ENCODE results near the gene PRICKLE2.

PRICKLE2 gene

DNA sequence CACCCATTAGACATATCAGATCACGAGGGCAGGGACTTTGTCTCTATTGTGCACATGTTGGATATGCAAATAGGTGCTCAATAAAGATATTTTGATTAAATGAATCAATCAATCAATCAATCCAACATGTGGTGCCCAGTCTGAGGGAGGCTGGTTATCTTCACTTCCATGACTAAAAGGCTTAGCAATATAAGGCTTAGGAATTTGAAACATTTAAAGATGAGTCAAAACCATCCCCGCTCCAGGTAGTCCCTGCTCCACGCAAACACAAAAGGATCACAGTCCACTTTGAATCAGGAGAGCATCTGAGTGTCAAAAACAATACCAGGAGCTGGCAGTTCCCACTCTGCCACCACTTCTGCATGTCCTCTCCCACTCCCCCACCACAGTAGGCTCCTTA lies 25.8 kb upstream of the PRICKLE2 start:
- DNase-seq (ENCODE audit: extremely low read depth in 1 of 2, low read depth in 1 of 2) = no peak

GRCh38 chr3:64247991-64248646 lies 22.9 kb upstream of the PRICKLE2 start:
- DNase-seq (ENCODE audit: extremely low read depth in 1 of 2, low read depth in 1 of 2) = no peak

- DNase-seq (ENCODE audit: extremely low read depth in 1 of 2, low read depth in 1 of 2) = no peak
These were observed 19.0 kb upstream of the PRICKLE2 start for GRCh38 chr3:64244011-64244942.

GRCh38 chr3:64242435-64242834 lies 17.2 kb upstream of the PRICKLE2 start:
- DNase-seq (ENCODE audit: extremely low read depth in 1 of 2, low read depth in 1 of 2) = no peak

DNA sequence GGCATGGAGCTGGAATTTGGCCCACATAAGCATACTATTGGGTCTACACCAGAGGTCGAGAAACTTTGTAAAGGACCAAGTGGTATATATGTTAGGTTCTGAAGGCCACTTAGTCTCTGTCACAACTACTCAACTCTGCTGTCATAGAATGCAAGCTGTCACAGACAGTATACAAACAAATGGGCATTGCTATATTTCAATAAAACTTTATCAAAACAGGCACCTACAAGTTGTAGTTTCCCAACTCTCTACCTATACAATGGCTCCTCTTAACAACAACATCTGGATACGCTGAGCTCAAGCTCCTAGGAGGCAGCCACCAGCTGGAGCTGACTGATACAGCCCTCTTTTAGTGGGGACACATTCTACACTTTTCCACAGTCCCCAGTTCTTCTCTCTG lies 15.7 kb upstream of the PRICKLE2 start:
- DNase-seq (ENCODE audit: extremely low read depth in 1 of 2, low read depth in 1 of 2) = no peak

DNA sequence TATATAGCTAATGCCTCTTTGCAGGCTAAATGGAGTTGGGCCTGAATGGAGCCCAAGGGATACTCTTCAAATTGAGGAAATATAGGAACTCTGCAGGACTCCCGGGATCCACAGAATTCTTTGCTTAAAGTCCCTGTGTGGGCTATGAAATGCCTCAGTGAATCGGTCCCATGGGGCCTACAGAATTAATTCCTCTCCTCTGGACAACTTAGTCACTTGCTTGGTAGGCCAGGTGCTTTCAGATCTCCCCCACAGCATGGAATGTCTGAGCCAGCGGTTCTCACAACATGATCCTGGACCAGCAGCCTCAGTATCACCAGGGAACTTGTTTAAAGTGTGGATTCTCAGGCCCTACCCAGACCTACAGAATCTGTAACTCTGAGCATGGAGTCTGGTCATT lies 15.1 kb upstream of the PRICKLE2 start:
- no peak for DNase-seq (ENCODE audit: extremely low read depth in 1 of 2, low read depth in 1 of 2)

DNA sequence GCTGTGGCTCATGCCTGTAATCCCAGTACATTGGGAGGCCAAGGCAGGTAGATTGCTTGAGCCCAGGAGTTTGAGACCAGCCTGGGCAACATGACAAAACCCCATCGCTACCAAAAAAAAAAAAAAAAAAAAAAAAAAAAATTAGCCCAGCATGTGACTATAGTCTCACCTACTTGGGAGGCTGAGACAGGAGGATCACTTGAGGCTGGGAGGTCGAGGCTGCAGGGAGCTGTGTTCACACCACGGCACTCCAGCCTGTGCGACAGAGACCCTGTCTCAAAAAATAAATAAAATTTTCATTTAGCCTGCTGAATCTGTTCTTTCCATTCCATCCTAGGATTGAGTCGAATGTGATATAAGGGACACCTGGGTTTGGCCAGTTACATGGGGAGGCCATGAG lies 14.6 kb upstream of the PRICKLE2 start:
- no peak for DNase-seq (ENCODE audit: extremely low read depth in 1 of 2, low read depth in 1 of 2)

- no peak for DNase-seq (ENCODE audit: extremely low read depth in 1 of 2, low read depth in 1 of 2)
These were observed 13.9 kb upstream of the PRICKLE2 start for GRCh38 chr3:64238971-64239667.

- DNase-seq (ENCODE audit: extremely low read depth in 1 of 2, low read depth in 1 of 2) = no peak
These were observed 11.8 kb upstream of the PRICKLE2 start for GRCh38 chr3:64237083-64237482.

DNA sequence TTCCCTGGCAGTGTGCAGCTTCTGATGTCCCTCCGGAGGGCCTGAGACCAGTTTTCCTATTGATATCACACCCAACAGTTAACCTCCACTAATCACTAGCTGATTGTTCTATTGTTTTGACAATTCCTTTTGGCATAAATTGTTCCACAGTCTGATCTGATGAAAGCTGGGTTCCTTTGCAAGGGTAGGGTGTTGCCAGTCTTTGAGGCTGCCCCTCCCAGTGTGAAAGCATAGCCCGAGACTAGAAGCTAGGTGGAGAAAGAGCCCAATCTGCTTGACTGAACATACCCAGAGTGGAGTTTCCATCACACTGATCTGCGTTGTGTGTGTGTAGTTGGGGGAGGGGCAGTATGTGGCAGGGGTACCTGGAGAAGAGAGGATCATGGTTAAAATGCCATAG lies 10.3 kb upstream of the PRICKLE2 start:
- DNase-seq (ENCODE audit: extremely low read depth in 1 of 2, low read depth in 1 of 2) = no peak

GRCh38 chr3:64234571-64234970 lies 9.3 kb upstream of the PRICKLE2 start:
- DNase-seq (ENCODE audit: extremely low read depth in 1 of 2, low read depth in 1 of 2) = no peak

GRCh38 chr3:64232821-64233220 lies 7.6 kb upstream of the PRICKLE2 start:
- DNase-seq (ENCODE audit: extremely low read depth in 1 of 2, low read depth in 1 of 2) = no peak

- no peak for DNase-seq (ENCODE audit: extremely low read depth in 1 of 2, low read depth in 1 of 2)
These were observed 4.6 kb upstream of the PRICKLE2 start for GRCh38 chr3:64229903-64230302.

- DNase-seq (ENCODE audit: extremely low read depth in 1 of 2, low read depth in 1 of 2) = no peak
These were observed 2.8 kb upstream of the PRICKLE2 start for GRCh38 chr3:64228110-64228509.

- no peak for DNase-seq (ENCODE audit: extremely low read depth in 1 of 2, low read depth in 1 of 2)
These were observed 1.5 kb upstream of the PRICKLE2 start for GRCh38 chr3:64226730-64227129.

DNA sequence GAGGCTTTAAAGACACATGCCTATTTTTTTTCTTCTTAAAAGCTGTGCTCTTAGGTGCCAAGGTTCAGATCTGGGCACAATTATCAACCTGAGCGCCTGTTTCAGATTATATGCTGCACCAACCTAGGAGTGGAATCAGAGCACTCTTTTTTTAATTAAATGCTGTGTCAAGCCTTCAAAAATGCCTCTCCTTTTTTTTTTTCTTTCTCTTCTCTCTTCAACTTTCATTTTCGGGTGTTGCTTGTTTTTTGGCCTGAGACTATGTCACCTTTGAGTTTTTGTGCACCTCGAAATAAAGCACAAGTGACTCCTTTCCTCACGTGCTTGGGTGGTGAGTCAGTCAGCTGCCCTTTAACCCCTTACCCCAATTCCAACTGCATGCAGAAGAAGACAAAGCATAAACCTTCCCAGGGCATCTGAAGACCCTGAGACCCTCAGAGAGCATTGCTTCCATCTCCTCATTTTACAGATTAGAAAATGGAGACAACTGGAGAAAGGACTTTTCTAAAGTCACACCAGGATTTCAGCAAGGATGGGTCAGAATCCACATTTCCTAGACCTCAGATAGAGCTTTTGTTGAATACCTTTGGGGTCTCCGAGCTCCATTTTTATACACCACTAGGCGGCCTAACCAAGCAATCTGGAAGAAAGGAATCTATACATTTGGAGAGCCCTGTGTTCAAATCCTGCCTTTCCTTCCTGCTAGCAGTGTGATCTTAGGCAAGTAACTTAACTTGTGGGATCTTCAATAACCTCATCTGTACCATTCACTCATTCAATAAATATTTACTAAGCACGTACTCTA lies 631 bp upstream of the PRICKLE2 start:
- DNase-seq (ENCODE audit: extremely low read depth in 1 of 2, low read depth in 1 of 2) = no peak

DNA sequence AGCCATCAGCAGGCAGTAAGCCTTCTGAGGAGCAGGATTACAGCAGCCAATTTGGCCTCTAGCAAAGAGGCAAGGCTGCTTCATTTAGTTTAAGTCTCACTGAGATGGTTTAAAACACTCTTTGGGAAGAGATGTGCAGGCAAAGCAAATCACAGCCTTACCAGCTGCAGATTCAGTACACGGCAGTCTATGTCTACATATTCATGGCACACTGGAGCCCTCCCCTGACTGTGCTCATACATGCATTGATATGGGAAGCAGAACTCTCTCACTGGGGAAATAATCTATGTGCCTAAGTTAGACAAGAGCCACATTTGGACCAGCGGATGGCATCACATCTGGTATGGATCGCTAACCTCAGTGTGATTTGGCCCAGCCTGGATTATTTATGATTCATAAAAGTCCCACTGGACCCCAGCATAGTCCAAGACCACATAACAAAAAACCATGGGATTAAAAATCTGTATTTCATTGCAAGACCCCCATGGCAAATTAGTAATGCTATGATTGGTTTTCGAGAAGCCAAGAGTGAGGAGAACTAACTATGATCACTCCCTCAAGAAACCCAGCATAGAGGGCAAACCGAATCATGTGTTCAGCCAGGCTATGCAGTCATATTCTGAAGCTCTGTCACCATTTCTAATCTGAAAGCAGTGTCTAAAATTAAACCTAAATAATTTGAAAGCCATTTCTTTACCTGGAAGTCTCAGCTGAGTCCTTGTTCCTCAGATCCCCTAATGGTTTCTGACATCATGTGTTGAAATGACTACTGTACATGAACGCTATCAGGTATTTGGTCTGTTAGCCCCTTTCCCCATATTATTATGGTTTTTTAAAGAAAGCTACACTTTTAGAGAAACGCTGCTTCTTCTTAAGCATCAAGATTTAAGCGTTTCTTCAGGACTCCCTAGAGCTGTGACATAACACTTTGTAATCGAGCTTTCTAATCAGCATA lies 1.2 kb downstream of the PRICKLE2 start:
- no peak for DNase-seq (ENCODE audit: extremely low read depth in 1 of 2, low read depth in 1 of 2)

DNA sequence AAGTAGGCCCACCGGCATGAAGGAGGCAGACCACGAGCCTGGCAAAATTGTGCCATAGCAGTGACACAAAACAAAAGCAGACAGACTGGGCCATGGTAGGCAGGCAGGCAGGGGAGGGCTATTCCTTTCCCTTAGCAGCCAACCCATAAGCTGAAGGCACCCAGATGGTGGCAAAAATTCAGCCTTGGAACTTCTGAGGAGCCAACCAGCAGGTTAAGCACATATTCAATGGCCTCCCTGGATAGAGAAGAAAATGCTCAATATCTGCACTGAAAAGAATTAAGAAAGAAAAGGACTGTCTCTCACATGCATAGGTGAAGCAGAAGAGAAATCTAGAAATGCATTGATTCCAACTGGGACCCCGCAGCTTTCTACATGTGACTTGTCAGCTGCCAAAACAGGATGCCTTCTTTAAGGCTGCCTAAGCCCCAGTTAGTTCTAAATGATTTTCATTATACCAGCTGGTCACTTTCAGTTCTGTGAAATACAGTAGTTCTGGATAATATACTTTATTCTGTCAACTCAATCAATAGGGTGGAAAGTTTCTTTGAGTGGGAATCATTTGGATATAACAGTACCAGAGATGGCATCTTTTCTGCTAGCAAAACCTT lies 2.7 kb downstream of the PRICKLE2 start:
- DNase-seq (ENCODE audit: extremely low read depth in 1 of 2, low read depth in 1 of 2) = no peak

DNA sequence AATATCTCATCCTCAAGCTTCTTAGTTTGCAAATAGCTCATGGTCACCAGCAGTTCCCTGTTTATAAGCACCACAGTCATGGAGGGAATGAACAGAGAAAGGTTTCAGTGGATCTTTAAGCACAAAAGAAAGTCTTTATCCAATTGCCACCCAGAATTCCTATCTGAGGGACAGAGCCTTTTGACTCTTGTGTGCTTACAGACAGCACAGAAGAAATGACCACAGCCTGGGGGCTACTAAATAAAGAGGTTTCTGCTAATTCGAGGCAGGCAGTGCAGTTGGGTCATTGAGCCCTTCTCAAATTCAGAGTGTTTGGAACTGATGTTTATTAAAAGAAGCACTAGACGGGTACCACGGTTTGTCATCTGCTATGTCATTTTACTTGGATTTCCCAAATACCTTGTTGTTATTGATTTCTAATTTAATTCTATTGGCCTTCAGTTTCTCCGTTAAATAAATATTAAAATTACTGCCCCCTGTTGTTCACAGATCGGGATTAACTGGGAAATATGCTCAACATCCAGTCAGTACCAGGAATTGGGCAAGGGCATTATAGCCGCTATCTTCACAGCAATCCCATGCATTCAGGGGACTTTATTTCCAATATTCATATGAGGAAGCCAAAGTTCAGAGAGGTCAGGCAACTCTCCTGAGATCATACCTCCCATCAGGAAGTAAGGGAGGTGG lies 3.6 kb downstream of the PRICKLE2 start:
- no peak for DNase-seq (ENCODE audit: extremely low read depth in 1 of 2, low read depth in 1 of 2)
